ENCODE measurements around the gene KCNMA1. TPM values are rescaled to one million over a fixed set of nuclear protein-coding genes. Genes with fewer than 3 reads are reported as not detected.

KCNMA1 gene
- total RNA-seq, 1 experiment from 2014 or later: 0.49 TPM

GRCh38 chr10:77510695-77511094, 126.9 kb downstream of the KCNMA1 start:
- POLR2A ChIA-PET: no interaction called here
- RAD21 ChIA-PET (ENCODE audit: low non-redundant PET in 1 of 2, low total read pairs in 2 of 2, uncharacterized antibody in 2 of 2, unreplicated experiment in 2 of 2): no interaction called here
- TF ChIP-seq JUND (IDR thresholded peaks at IDR 0.05) (no peak), ELF1 (IDR thresholded peaks at IDR 0.05; ENCODE audit: borderline replicate concordance, low read depth) (no peak), RAD21 (IDR thresholded peaks at IDR 0.05; ENCODE audit: low read depth) (no peak), EGR1 (IDR thresholded peaks at IDR 0.05; ENCODE audit: low read depth) (no peak), YY1 (IDR thresholded peaks at IDR 0.05; ENCODE audit: extremely low read depth, insufficient replicate concordance, low read depth, low read length) (no peak), SP1 (IDR thresholded peaks at IDR 0.05; ENCODE audit: low read depth) (no peak), EZH2 (IDR thresholded peaks at IDR 0.05) (no peak), TCF7L2 (IDR thresholded peaks at IDR 0.05; ENCODE audit: borderline replicate concordance, extremely low read depth, insufficient read depth, insufficient read length) (no peak), ZNF274 (IDR thresholded peaks at IDR 0.05; ENCODE audit: low read depth, low read length) (no peak), POLR2AphosphoS5 (IDR thresholded peaks at IDR 0.05; ENCODE audit: low read depth, low read length) (no peak), SIN3A (IDR thresholded peaks at IDR 0.05; ENCODE audit: low read depth) (no peak), FOSL1 (IDR thresholded peaks at IDR 0.05; ENCODE audit: low read depth) (no peak), ZFX (IDR thresholded peaks at IDR 0.05) (no peak), CEBPB (IDR thresholded peaks at IDR 0.05; ENCODE audit: low read depth) (no peak), CBX3 (IDR thresholded peaks at IDR 0.05; ENCODE audit: low read depth) (no peak), EZH2phosphoT487 (IDR thresholded peaks at IDR 0.05; ENCODE audit: borderline replicate concordance) (no peak)
- TF ChIP-seq, protein P1, sequence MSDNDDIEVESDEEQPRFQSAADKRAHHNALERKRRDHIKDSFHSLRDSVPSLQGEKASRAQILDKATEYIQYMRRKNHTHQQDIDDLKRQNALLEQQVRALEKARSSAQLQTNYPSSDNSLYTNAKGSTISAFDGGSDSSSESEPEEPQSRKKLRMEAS (IDR thresholded peaks at IDR 0.05): no peak
- CTCF ChIA-PET: no interaction called here
- H3K9me2 ChIP-seq (ENCODE audit: insufficient read depth): no peaks in the 10 kb centered on the region
- no peak overlapping the region for H3K4me3 ChIP-seq (replicated peaks in 1 of 2; ENCODE audit: low read depth in 1 of 2, low read length in 2 of 2)
- no peaks in the 10 kb centered on the region for H3K27me3 ChIP-seq (ENCODE audit: insufficient read depth, low read length)
- DNase-seq (ENCODE audit: low read depth, low spot score) (no peak), ATAC-seq (no peak)
- H3K9ac ChIP-seq (ENCODE audit: low read length): no peak overlapping the region
- H3K27ac ChIP-seq (ENCODE audit: low read depth, low read length): no peak overlapping the region
- no peak overlapping the region for H2AFZ ChIP-seq (ENCODE audit: low read depth, low read length, poor library complexity, severe bottlenecking)
- H3K4me1 ChIP-seq (ENCODE audit: control insufficient read depth in 1 of 2, insufficient read depth in 2 of 2, low read length in 2 of 2): peaks cover 34 to 87% of the 10 kb centered on the region in 2 experiments
- BruUV-seq (replicated peaks): no TSS peak
- no peaks in the 10 kb centered on the region for H3K9me3 ChIP-seq (ENCODE audit: control insufficient read depth in 1 of 2, insufficient read depth in 1 of 2, low read depth in 1 of 2, low read length in 2 of 2)
- no peaks in the 10 kb centered on the region for H4K20me1 ChIP-seq (ENCODE audit: insufficient read depth)
- intact Hi-C loops (cut with micrococcal nuclease): no loop called here
- H3K36me3 ChIP-seq (ENCODE audit: control insufficient read depth in 1 of 2, insufficient read depth in 2 of 2, low read length in 2 of 2): no peaks in the 10 kb centered on the region
- H3K79me2 ChIP-seq (ENCODE audit: insufficient read depth, low read length): no peaks in the 10 kb centered on the region
- no peak overlapping the region for H3K4me2 ChIP-seq (ENCODE audit: low read length)

Measured in HCT116 (cell line).